Esophagus muscularis mucosa (tissue), 3 donors: ENCODE data around the gene AQP5.

Experiments used
- CTCF ChIP-seq, 3 experiments: fragments of 200-600 bp in 2 of 3; fragments of 450-650 bp in 1 of 3; sonication (generic) in 2 of 3; IDR thresholded peaks; one replicate each; pipeline ENCODE4 v1.5.1; 2017 to 2019; ENCODE audit warnings: antibody characterized with exemption in 3 of 3, mild to moderate bottlenecking in 2 of 3, moderate library complexity in 1 of 3
- POLR2A ChIP-seq: fragments of 450-650 bp; IDR thresholded peaks from one replicate; pipeline ENCODE4 v1.6.1; 2017; ENCODE audit warnings: antibody characterized with exemption, moderate library complexity, mild to moderate bottlenecking, low read depth

DNA sequence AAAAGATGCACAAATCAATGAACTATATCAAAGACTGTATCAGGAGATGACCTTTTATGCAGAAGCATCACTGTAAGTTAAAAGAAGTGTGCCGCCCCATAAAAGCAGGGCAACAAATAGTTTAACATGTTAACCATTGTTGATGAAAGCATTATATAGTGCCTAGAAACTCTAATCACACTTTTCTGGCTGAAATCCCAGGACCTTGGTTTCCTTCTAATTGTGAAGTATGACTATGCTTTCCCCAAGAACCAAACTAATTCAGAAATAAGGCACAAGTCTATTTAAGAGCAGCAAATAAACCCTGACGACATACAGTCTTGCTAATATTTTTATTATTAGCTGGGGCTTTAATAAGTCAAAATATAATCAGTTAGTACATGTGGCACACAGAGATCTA lies 41.9 kb downstream of the AQP5 start:
- TF ChIP-seq CTCF (IDR thresholded peaks at IDR 0.05) (no peak), POLR2A (no peak)
